ENCODE measurements around the gene DBP.

GRCh38 chr19:48582168-48582567 is 55.0 kb downstream of the DBP start:
- TF ChIP-seq POLR2A (IDR thresholded peaks at IDR 0.05), result no peak
- no peak for TF ChIP-seq CTCF (IDR thresholded peaks at IDR 0.05)
